Measurements from ENCODE around the gene SDC3.

DNA sequence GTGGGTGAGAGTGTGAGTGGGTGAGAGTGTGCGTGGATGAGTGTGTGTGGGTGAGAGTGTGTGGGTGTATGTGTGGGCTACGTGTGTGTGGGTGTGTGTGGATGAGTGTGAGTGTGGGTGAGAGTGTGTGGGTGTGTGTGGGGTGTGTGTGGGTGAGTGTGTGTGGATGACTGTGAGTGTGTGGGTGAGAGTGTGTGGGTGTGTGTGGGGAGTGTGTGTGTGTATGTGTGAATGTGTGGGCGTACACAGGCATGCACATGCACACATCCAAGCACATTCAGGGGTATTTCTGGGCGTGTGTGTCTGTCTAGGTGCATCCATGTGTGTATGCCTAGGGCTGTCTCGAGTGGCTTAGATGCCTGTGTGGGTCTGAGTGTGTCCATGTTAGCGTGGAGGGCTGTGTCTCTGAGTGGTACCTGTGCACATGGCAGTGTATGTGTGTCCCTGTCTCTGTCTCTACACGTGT, 14.0 kb downstream of the SDC3 start:
- TF ChIP-seq POLR2A (IDR thresholded peaks at IDR 0.05), result no peak
- TF ChIP-seq, protein P1, sequence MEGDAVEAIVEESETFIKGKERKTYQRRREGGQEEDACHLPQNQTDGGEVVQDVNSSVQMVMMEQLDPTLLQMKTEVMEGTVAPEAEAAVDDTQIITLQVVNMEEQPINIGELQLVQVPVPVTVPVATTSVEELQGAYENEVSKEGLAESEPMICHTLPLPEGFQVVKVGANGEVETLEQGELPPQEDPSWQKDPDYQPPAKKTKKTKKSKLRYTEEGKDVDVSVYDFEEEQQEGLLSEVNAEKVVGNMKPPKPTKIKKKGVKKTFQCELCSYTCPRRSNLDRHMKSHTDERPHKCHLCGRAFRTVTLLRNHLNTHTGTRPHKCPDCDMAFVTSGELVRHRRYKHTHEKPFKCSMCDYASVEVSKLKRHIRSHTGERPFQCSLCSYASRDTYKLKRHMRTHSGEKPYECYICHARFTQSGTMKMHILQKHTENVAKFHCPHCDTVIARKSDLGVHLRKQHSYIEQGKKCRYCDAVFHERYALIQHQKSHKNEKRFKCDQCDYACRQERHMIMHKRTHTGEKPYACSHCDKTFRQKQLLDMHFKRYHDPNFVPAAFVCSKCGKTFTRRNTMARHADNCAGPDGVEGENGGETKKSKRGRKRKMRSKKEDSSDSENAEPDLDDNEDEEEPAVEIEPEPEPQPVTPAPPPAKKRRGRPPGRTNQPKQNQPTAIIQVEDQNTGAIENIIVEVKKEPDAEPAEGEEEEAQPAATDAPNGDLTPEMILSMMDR (IDR thresholded peaks at IDR 0.05), result no peak
- no peak for TF ChIP-seq EP300 (IDR thresholded peaks at IDR 0.05)
